Breast epithelium (tissue), 4 donors: Measurements from ENCODE around the gene SEMA3G. TPM values are rescaled to one million over a fixed set of nuclear protein-coding genes. Genes with fewer than 3 reads are reported as not detected.

ENCODE experiments used
- DNase-seq, 2 donors: peaks; one replicate each; pipeline ENCODE4 v3.0.0-alpha.2; 2019; ENCODE audit warnings: low spot score in 2 of 2
- H3K27ac ChIP-seq, 2 donors: fragments of 200-600 bp; sonication (generic) in 1 of 2; one replicate each; pipeline ENCODE4 v1.5.1; 2016 to 2019; ENCODE audit warnings: mild to moderate bottlenecking in 1 of 2
- H3K27me3 ChIP-seq, 2 donors: fragments of 200-600 bp; sonication (generic) in 1 of 2; one replicate each; pipeline versions ENCODE4 v1.5.1 to v1.6.0; 2017 to 2019; ENCODE audit warnings: control low read depth in 1 of 2, mild to moderate bottlenecking in 1 of 2
- H3K36me3 ChIP-seq: fragments of 200-600 bp; one replicate; pipeline ENCODE4 v1.5.1; 2019
- H3K4me1 ChIP-seq, 2 donors: fragments of 200-600 bp; sonication (generic); one replicate each; pipeline ENCODE4 v1.5.1; 2016 to 2019; ENCODE audit warnings: control low read depth in 1 of 2
- H3K4me3 ChIP-seq, 3 donors: fragments of 200-600 bp; sonication (generic); 1 replicate in 2 of 3; 2 replicates in 1 of 3; pipeline ENCODE4 v1.5.1; 2016 to 2019; ENCODE audit warnings: mild to moderate bottlenecking in 3 of 3, moderate library complexity in 2 of 3
- H3K9me3 ChIP-seq, 2 donors: fragments of 200-600 bp; sonication (generic) in 1 of 2; one replicate each; pipeline ENCODE4 v1.5.1; 2016 to 2019; ENCODE audit warnings: control low read depth in 1 of 2
- CTCF ChIP-seq, 3 donors: fragments of 450-650 bp; IDR thresholded peaks; one replicate each; pipeline ENCODE4 v1.5.1; 2016 to 2017; ENCODE audit warnings: antibody characterized with exemption in 3 of 3, mild to moderate bottlenecking in 3 of 3, moderate library complexity in 3 of 3
- POLR2A ChIP-seq: fragments of 450-650 bp; IDR thresholded peaks from one replicate; pipeline ENCODE4 v1.6.1; 2016; ENCODE audit warnings: antibody characterized with exemption, mild to moderate bottlenecking, moderate library complexity
- POLR2AphosphoS5 ChIP-seq, 3 donors: sonication (generic); formaldehyde crosslinking; IDR thresholded peaks; one replicate each; pipeline ENCODE4 v1.6.1; 2017; ENCODE audit warnings: antibody characterized with exemption in 3 of 3
- intact Hi-C: fragments of 100-400 bp; cut with DNase I; formaldehyde crosslinking; loops from one replicate; pipeline ENCODE4 v1.15.1; 2023; ENCODE audit warnings: low total_unique reads
- total RNA-seq, 3 donors: library from RNA; depleted of rRNA; stranded (reverse); fragments of >200 nt; gene quantifications; one replicate each; pipeline ENCODE4 v1.1.0, GENCODE V29; 2016

The SEMA3G gene
- total RNA-seq, 3 donors from 2014 or later, result 12.3 to 255 (median 70.1) TPM

DNA sequence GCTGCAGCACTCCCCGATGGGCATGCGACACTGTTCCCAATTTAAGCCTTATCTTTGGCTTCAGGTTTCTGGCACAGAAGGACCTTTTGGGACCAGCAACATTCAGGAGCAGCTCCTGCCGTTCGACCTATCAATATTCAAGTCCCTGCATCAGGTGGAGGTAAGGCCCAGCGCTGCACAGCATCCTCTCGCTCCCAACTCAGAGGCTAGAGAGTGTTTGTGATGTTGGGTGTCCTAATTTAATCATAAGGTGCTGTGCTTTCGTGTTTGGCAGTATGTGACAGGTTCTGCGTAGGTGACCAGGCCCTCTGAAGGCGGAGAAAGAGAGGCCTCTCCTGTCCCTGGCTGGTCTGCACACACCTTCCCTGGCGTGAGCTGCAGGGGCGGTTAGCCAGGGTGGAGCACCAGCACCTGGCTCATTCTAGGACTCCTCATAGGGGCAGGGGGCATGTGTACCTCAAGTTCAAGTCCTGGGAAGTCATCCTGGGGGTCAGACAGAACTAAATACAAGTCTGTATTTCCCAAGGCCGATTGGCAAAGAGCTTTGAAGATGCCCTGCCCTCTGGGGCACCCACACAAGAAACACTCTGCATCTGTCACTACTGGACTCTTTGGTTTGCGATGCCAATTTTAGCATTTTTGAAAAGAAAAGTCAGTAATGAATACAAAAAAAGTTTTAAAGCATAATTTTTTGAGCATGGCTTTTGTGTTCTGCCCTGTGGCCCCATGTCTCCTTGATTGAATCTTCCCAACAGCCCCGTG, 27.5 kb upstream of the SEMA3G start:
- Histone ChIP-seq H3K9me3 (no peaks in the 10 kb centered on the region), H3K36me3 (no peaks in the 10 kb centered on the region), H3K4me3 (no peak overlapping the region), H3K27ac (peak overlapping the region in 1 of 2 donors; percentile 78), H3K27me3 (no peaks in the 10 kb centered on the region), H3K4me1 (peaks cover 0 to 8% of the 10 kb centered on the region in 2 donors)
- intact Hi-C loops, result loop anchor here (10.0 kb wide), 1 partner anchor 62 kb away; the partner anchor contains the start of genes NT5DC2 and UQCC5
- TF ChIP-seq POLR2A (no peak), POLR2AphosphoS5 (IDR thresholded peaks at IDR 0.05) (no peak), CTCF (IDR thresholded peaks at IDR 0.05) (no peak)
- DNase-seq, result no peak

GRCh38 chr3:52471371-52472238, 26.7 kb upstream of the SEMA3G start:
- Histone ChIP-seq H3K9me3 (no peaks in the 10 kb centered on the region), H3K27me3 (no peaks in the 10 kb centered on the region), H3K4me1 (peaks cover 0 to 8% of the 10 kb centered on the region in 2 donors), H3K4me3 (peak overlapping the region in 1 of 3 donors; percentile 33), H3K36me3 (no peaks in the 10 kb centered on the region), H3K27ac (peak overlapping the region; percentile 29 to 78)
- intact Hi-C loops, result loop anchor here (10.0 kb wide), 1 partner anchor 63 kb away; the partner anchor contains the start of genes NT5DC2 and UQCC5
- TF ChIP-seq POLR2AphosphoS5 (IDR thresholded peaks at IDR 0.05) (peak in 1 of 3 donors; percentile 17), CTCF (IDR thresholded peaks at IDR 0.05) (peak; percentile 35 to 73 (median 69)), POLR2A (no peak)
- DNase-seq, result peak; percentile 49 to 80

DNA sequence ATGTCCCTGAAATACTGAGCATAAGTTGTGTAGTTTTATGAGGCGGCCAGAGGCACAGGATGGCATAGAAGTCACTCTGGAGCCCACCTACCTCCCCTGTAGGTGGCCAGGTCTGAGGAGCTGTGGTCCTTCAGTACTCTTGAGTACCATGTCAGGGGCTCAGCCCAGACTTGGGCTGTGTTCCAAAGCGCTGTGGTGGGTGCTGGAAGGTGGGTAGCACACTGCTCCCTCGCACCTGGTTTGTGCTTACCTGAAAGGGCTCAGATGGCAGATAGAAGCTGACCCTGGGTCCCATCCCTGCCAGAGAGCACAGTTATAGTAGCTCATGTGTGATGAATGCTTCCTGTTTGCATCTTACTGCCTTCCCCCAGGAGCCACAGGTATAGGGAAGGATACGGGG, 26.0 kb upstream of the SEMA3G start:
- H3K9me3 ChIP-seq, result no peaks in the 10 kb centered on the region
- no peaks in the 10 kb centered on the region for H3K27me3 ChIP-seq
- H3K27ac ChIP-seq, result peak overlapping the region; percentile 29 to 78
- H3K36me3 ChIP-seq, result no peaks in the 10 kb centered on the region
- DNase-seq, result no peak
- H3K4me1 ChIP-seq, result peaks cover 0 to 8% of the 10 kb centered on the region in 2 donors
- TF ChIP-seq POLR2A, result no peak
- no peak for TF ChIP-seq POLR2AphosphoS5 (IDR thresholded peaks at IDR 0.05)
- no peak for TF ChIP-seq CTCF (IDR thresholded peaks at IDR 0.05)
- no peak overlapping the region for H3K4me3 ChIP-seq
- intact Hi-C loops, result loop anchor here (10.0 kb wide), 1 partner anchor 64 kb away; the partner anchor contains the start of genes NT5DC2 and UQCC5

DNA sequence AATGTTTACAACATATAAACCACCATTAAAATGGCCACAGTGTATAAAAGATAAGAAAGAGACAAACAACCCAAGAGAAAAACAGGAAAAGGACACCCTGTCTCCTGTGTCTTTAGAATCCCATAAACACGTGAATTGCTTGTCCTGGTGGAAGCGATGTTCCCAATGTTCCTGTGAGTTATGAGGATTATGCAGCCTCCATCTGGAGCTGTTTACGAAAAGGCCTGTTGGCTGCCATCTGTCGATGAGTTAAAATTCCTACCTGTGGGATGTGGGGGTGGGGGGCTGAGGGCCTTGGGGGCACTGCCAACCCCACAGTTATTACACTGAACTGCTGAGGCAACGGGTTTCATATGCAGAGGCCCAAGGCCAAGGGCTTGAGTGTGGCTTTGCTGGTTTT, 24.1 kb upstream of the SEMA3G start:
- Histone ChIP-seq H3K4me3 (no peak overlapping the region), H3K36me3 (no peaks in the 10 kb centered on the region), H3K27ac (no peak overlapping the region), H3K4me1 (peaks cover 0 to 8% of the 10 kb centered on the region in 2 donors), H3K27me3 (no peaks in the 10 kb centered on the region), H3K9me3 (no peaks in the 10 kb centered on the region)
- no peak for DNase-seq
- intact Hi-C loops, result no loop called here
- TF ChIP-seq POLR2A, result no peak
- no peak for TF ChIP-seq CTCF (IDR thresholded peaks at IDR 0.05)
- TF ChIP-seq POLR2AphosphoS5 (IDR thresholded peaks at IDR 0.05), result no peak
